HCT116 (cell line): Measurements from ENCODE around the gene FAM237B. TPM values are rescaled to one million over a fixed set of nuclear protein-coding genes. Genes with fewer than 3 reads are reported as not detected.

Source experiments
- ATAC-seq: fragments of 200-7000 bp; cut with Tn5 transposase; 2 replicates; pipeline ENCODE4 v1.9.1; 2020; ENCODE audit warnings: mild to moderate bottlenecking, moderate library complexity
- BruUV-seq: library from RNA; stranded (reverse); fragments of 400-500 nt; replicated peaks from 2 replicates; lab custom pipeline; 2021; lab: Mats Ljungman, UMichigan
- CTCF ChIA-PET: fragments of 300-600 bp; sonication (Branson Sonifier 250); formaldehyde crosslinking; loops from one replicate; lab custom pipeline; 2021; ENCODE audit warnings: antibody characterized with exemption; lab: Charles Lee
- POLR2A ChIA-PET: fragments of 300-600, 350-600 bp; sonication (Branson Sonifier 250); formaldehyde crosslinking; loops from one replicate; lab custom pipeline; 2021; ENCODE audit warnings: antibody characterized with exemption; lab: Charles Lee
- RAD21 ChIA-PET, 2 experiments: fragments of 300-600 bp; sonication (Branson Sonifier 250); formaldehyde crosslinking; loops; one replicate each; lab custom pipeline; 2023; ENCODE audit warnings: low total read pairs in 2 of 2; ENCODE audit not compliant: uncharacterized antibody in 2 of 2, unreplicated experiment in 2 of 2, low non-redundant PET in 1 of 2; lab: Charles Lee
- DNase-seq: peaks from one replicate; pipeline ENCODE4 v3.0.0-alpha.2; 2010; ENCODE audit warnings: low read depth, low spot score
- H2AFZ ChIP-seq: fragments of 200-600 bp; shearing (Covaris generic), sonication (generic); 2 replicates; pipeline ENCODE4 v1.6.1; 2017; ENCODE audit warnings: low read depth, mixed run types, mixed read lengths, antibody characterized with exemption, low read length; ENCODE audit not compliant: poor library complexity, severe bottlenecking
- H3K27ac ChIP-seq: 2 replicates; pipeline ENCODE4 v1.5.1; 2012; ENCODE audit warnings: low read depth, low read length
- H3K27me3 ChIP-seq: fragments of 200-600 bp; sonication (generic); 2 replicates; pipeline ENCODE4 v1.6.1; 2016; ENCODE audit warnings: mixed run types, low read length, mixed read lengths; ENCODE audit not compliant: insufficient read depth
- H3K36me3 ChIP-seq, 2 experiments: fragments of 200-500 bp in 1 of 2; fragments of 200-600 bp in 1 of 2; sonication (Bioruptor generic) in 1 of 2; sonication (generic) in 1 of 2; 2 replicates each; pipeline versions ENCODE4 v1.5.1 to v1.6.1; 2014 to 2016; ENCODE audit warnings: low read length in 2 of 2, inconsistent platforms in 1 of 2, mixed read lengths in 1 of 2, mixed run types in 1 of 2; ENCODE audit not compliant: insufficient read depth in 2 of 2, control insufficient read depth in 1 of 2
- H3K4me1 ChIP-seq, 2 experiments: fragments of 200-600 bp in 1 of 2; sonication (generic) in 1 of 2; 2 replicates each; pipeline versions ENCODE4 v1.5.1 to v1.6.1; 2012 to 2017; ENCODE audit warnings: low read length in 2 of 2, inconsistent platforms in 1 of 2, mild to moderate bottlenecking in 1 of 2, mixed read lengths in 1 of 2, mixed run types in 1 of 2, moderate library complexity in 1 of 2; ENCODE audit not compliant: insufficient read depth in 2 of 2, control insufficient read depth in 1 of 2
- H3K4me2 ChIP-seq: fragments of 200-600 bp; sonication (generic); 2 replicates; pipeline ENCODE4 v1.6.1; 2017; ENCODE audit warnings: mixed run types, low read length, mixed read lengths
- H3K4me3 ChIP-seq, 2 experiments: fragments of 200-600 bp in 1 of 2; sonication (generic) in 1 of 2; replicated peaks in 1 of 2; 2 replicates each; pipeline ENCODE4 v1.5.1; 2011 to 2016; ENCODE audit warnings: low read length in 2 of 2, control low read depth in 1 of 2, low read depth in 1 of 2, mild to moderate bottlenecking in 1 of 2, mixed read lengths in 1 of 2, mixed run types in 1 of 2
- H3K79me2 ChIP-seq: fragments of 200-600 bp; sonication (generic); 2 replicates; pipeline ENCODE4 v1.6.1; 2017; ENCODE audit warnings: mild to moderate bottlenecking, mixed run types, low read length, moderate library complexity, mixed read lengths; ENCODE audit not compliant: insufficient read depth
- H3K9ac ChIP-seq: fragments of 200-600 bp; sonication (generic); 2 replicates; pipeline ENCODE4 v1.6.1; 2016; ENCODE audit warnings: low read length, mixed read lengths
- H3K9me2 ChIP-seq: fragments of 200-600 bp; sonication (generic), shearing (Covaris generic); 2 replicates; pipeline ENCODE4 v1.6.1; 2017; ENCODE audit warnings: mixed run types, mild to moderate bottlenecking, moderate library complexity; ENCODE audit not compliant: insufficient read depth
- H3K9me3 ChIP-seq, 2 experiments: fragments of 200-500 bp in 1 of 2; fragments of 200-600 bp in 1 of 2; sonication (Bioruptor generic) in 1 of 2; sonication (generic) in 1 of 2; 2 replicates each; pipeline ENCODE4 v1.6.1; 2014 to 2017; ENCODE audit warnings: low read length in 2 of 2, mixed read lengths in 2 of 2, inconsistent platforms in 1 of 2, low read depth in 1 of 2, mild to moderate bottlenecking in 1 of 2, mixed run types in 1 of 2, moderate library complexity in 1 of 2; ENCODE audit not compliant: control insufficient read depth in 1 of 2, insufficient read depth in 1 of 2
- H4K20me1 ChIP-seq: fragments of 200-600 bp; sonication (generic), shearing (Covaris generic); 2 replicates; pipeline ENCODE4 v1.6.1; 2017; ENCODE audit warnings: mixed run types, mild to moderate bottlenecking, moderate library complexity; ENCODE audit not compliant: insufficient read depth
- CBX3 ChIP-seq: IDR thresholded peaks from 2 replicates; pipeline ENCODE4 v1.6.1; 2012; ENCODE audit warnings: low read depth
- CEBPB ChIP-seq: IDR thresholded peaks from 2 replicates; pipeline ENCODE4 v1.6.1; 2012; ENCODE audit warnings: low read depth
- EGR1 ChIP-seq: IDR thresholded peaks from 2 replicates; pipeline ENCODE4 v1.6.1; 2012; ENCODE audit warnings: low read depth
- ELF1 ChIP-seq: IDR thresholded peaks from 2 replicates; pipeline ENCODE4 v1.6.1; 2012; ENCODE audit warnings: low read depth, borderline replicate concordance
- EZH2 ChIP-seq: fragments of 200-600 bp; sonication (generic); IDR thresholded peaks from 2 replicates; pipeline ENCODE4 v1.6.1; 2017; ENCODE audit warnings: antibody characterized with exemption, mixed run types
- EZH2phosphoT487 ChIP-seq: fragments of 200-600 bp; IDR thresholded peaks from 2 replicates; pipeline ENCODE4 v1.6.1; 2018; ENCODE audit warnings: antibody characterized with exemption, borderline replicate concordance
- FOSL1 ChIP-seq: IDR thresholded peaks from 2 replicates; pipeline ENCODE4 v1.6.1; 2012; ENCODE audit warnings: low read depth
- SIN3A ChIP-seq: IDR thresholded peaks from 2 replicates; pipeline ENCODE4 v1.6.1; 2012; ENCODE audit warnings: low read depth
- intact Hi-C: fragments of 100-400 bp; cut with micrococcal nuclease; formaldehyde crosslinking; loops from 2 replicates; pipeline ENCODE4 v1.10.0; 2022
- total RNA-seq: library from RNA; stranded (reverse); gene quantifications from one replicate; pipeline ENCODE4 v1.2.1, GENCODE V29; 2021; ENCODE audit not compliant: unreplicated experiment
- TF ChIP-seq, protein P1 (sequence below), 3 experiments: fragments of 200-600 bp in 1 of 3; sonication (generic) in 1 of 3; IDR thresholded peaks in 2 of 3; conservative IDR thresholded peaks in 1 of 3; 2 replicates each; pipeline ENCODE4 v1.5.1; 2012 to 2017; ENCODE audit warnings: low read depth in 2 of 3, low read length in 2 of 3, antibody characterized with exemption in 1 of 3, borderline replicate concordance in 1 of 3, control low read depth in 1 of 3, mild to moderate bottlenecking in 1 of 3, mixed read lengths in 1 of 3, mixed run types in 1 of 3, moderate library complexity in 1 of 3; ENCODE audit not compliant: insufficient read depth in 1 of 3

FAM237B gene
- total RNA-seq, 1 experiment from 2014 or later = not detected

DNA sequence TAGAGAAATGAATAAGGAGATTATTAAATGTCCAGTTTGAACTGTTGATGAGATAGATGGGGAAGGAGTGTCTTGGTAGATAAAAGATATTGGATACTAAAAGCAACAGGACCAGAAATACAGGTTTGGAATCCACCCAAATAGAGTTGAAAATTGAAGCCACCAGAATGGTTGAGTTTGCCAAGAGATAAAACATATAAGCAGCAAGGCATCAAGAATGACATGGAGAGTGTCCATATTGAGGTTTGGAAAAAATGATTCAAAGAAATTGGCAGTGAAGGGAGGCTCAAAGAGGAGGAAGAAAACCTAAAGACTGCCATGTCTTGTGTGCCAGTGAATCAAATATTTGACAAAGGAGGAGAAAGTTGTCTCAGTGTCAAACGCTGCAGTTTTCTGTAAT, 51.9 kb downstream of the FAM237B start:
- ChIA-PET CTCF (no interaction called here), POLR2A (no interaction called here), RAD21 (no interaction called here)
- H3K4me3 ChIP-seq = no peak overlapping the region
- no peaks in the 10 kb centered on the region for H3K36me3 ChIP-seq
- intact Hi-C loops = loop anchor here (5.0 kb wide), 1 partner anchor 158 kb away; no protein-coding TSS in a partner anchor
- no TSS peak for BruUV-seq
- no peak overlapping the region for H3K27ac ChIP-seq
- no peaks in the 10 kb centered on the region for H4K20me1 ChIP-seq
- H3K27me3 ChIP-seq = no peaks in the 10 kb centered on the region
- H3K4me2 ChIP-seq = no peak overlapping the region
- TF ChIP-seq ELF1 (no peak), EGR1 (no peak), EZH2 (no peak), CBX3 (no peak), EZH2phosphoT487 (no peak), CEBPB (no peak), FOSL1 (no peak), SIN3A (no peak)
- TF ChIP-seq, protein P1, sequence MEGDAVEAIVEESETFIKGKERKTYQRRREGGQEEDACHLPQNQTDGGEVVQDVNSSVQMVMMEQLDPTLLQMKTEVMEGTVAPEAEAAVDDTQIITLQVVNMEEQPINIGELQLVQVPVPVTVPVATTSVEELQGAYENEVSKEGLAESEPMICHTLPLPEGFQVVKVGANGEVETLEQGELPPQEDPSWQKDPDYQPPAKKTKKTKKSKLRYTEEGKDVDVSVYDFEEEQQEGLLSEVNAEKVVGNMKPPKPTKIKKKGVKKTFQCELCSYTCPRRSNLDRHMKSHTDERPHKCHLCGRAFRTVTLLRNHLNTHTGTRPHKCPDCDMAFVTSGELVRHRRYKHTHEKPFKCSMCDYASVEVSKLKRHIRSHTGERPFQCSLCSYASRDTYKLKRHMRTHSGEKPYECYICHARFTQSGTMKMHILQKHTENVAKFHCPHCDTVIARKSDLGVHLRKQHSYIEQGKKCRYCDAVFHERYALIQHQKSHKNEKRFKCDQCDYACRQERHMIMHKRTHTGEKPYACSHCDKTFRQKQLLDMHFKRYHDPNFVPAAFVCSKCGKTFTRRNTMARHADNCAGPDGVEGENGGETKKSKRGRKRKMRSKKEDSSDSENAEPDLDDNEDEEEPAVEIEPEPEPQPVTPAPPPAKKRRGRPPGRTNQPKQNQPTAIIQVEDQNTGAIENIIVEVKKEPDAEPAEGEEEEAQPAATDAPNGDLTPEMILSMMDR (IDR thresholded peaks at IDR 0.05 in 2 of 3, conservative IDR thresholded peaks at IDR 0.05 in 1 of 3; ENCODE audit: borderline replicate concordance in 1 of 3, insufficient read depth in 1 of 3, low read depth in 2 of 3, low read length in 2 of 3) = no peak
- H3K9me2 ChIP-seq = no peaks in the 10 kb centered on the region
- no peak overlapping the region for H2AFZ ChIP-seq
- DNase-seq (no peak), ATAC-seq (no peak)
- no peaks in the 10 kb centered on the region for H3K4me1 ChIP-seq
- H3K79me2 ChIP-seq = no peaks in the 10 kb centered on the region
- H3K9me3 ChIP-seq = no peaks in the 10 kb centered on the region
- no peak overlapping the region for H3K9ac ChIP-seq
